ENCODE results near the gene ZEB2.

Gene ZEB2

DNA sequence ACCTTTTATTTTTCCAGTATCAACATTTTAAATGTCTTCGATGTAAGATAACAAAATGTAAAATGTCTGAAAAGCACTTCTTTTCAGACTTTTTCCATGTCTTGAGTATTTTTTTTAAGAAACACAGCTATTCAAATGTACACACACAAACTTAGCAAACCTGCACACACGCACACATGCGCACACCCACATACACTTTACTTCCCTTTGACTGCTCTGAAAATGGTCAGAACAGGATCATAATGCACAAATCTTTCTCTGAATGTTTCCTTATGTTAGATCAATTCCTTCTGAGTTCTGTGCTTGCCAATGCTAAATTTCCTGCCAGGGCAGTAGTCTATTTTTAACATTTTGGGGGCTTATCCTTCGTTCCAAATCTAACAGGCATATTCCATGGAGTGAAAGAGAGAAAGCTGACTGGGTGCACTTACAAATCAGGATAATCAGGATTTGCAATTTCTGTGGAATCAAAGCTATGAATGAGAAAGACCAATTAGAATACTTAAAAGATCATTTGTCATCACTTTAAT is 136.3 kb downstream of the ZEB2 start:
- peak overlapping the region; percentile 13; the same call in 1 of the 2 replicates for H3K27ac ChIP-seq (replicated peaks)
- peak in 1 of 2 experiments; percentile 31 for DNase-seq (ENCODE audit: low read depth in 1 of 2, low spot score in 1 of 2)

DNA sequence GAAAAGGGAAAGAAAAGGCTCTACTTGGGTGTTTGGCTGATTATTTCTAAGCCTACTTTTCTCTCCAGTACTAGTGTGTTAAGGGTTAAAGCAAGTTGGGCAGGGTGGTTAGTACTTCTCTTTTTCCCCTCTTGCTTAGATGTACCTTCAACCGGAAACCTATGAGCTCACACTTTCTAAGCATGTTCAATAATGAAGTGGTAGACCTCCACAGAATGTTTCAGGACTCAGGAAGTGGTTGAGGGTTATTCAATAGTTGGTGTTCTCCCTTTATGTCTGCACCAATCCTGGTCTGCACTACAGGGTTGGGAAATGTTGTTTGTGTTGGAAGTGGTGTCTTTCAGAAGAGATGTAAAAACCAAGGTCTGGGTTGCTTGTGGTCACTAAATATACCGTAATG is 137.1 kb downstream of the ZEB2 start:
- Histone ChIP-seq H3K4me3 (replicated peaks; ENCODE audit: insufficient read depth, low read length) (no peak overlapping the region), H3K27ac (replicated peaks) (peak overlapping the region; percentile 28; the same call in 1 of the 2 replicates), H3K27me3 (ENCODE audit: insufficient read depth, poor library complexity, severe bottlenecking) (no peaks in the 10 kb centered on the region)
- TF ChIP-seq, protein P1, sequence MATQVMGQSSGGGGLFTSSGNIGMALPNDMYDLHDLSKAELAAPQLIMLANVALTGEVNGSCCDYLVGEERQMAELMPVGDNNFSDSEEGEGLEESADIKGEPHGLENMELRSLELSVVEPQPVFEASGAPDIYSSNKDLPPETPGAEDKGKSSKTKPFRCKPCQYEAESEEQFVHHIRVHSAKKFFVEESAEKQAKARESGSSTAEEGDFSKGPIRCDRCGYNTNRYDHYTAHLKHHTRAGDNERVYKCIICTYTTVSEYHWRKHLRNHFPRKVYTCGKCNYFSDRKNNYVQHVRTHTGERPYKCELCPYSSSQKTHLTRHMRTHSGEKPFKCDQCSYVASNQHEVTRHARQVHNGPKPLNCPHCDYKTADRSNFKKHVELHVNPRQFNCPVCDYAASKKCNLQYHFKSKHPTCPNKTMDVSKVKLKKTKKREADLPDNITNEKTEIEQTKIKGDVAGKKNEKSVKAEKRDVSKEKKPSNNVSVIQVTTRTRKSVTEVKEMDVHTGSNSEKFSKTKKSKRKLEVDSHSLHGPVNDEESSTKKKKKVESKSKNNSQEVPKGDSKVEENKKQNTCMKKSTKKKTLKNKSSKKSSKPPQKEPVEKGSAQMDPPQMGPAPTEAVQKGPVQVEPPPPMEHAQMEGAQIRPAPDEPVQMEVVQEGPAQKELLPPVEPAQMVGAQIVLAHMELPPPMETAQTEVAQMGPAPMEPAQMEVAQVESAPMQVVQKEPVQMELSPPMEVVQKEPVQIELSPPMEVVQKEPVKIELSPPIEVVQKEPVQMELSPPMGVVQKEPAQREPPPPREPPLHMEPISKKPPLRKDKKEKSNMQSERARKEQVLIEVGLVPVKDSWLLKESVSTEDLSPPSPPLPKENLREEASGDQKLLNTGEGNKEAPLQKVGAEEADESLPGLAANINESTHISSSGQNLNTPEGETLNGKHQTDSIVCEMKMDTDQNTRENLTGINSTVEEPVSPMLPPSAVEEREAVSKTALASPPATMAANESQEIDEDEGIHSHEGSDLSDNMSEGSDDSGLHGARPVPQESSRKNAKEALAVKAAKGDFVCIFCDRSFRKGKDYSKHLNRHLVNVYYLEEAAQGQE (IDR thresholded peaks at IDR 0.05; ENCODE audit: insufficient replicate concordance, low read depth) = no peak
- TF ChIP-seq SPI1 (IDR thresholded peaks at IDR 0.05; ENCODE audit: borderline replicate concordance, low read depth) = peak; percentile 63; the same call in 1 of the 2 replicates
- TF ChIP-seq GABPA (IDR thresholded peaks at IDR 0.05; ENCODE audit: low read depth) = peak; percentile 39; the same call in 1 of the 2 replicates
- peak; percentile 91 for TF ChIP-seq POLR2AphosphoS5 (IDR thresholded peaks at IDR 0.05; ENCODE audit: low read depth)
- TF ChIP-seq, protein P2, sequence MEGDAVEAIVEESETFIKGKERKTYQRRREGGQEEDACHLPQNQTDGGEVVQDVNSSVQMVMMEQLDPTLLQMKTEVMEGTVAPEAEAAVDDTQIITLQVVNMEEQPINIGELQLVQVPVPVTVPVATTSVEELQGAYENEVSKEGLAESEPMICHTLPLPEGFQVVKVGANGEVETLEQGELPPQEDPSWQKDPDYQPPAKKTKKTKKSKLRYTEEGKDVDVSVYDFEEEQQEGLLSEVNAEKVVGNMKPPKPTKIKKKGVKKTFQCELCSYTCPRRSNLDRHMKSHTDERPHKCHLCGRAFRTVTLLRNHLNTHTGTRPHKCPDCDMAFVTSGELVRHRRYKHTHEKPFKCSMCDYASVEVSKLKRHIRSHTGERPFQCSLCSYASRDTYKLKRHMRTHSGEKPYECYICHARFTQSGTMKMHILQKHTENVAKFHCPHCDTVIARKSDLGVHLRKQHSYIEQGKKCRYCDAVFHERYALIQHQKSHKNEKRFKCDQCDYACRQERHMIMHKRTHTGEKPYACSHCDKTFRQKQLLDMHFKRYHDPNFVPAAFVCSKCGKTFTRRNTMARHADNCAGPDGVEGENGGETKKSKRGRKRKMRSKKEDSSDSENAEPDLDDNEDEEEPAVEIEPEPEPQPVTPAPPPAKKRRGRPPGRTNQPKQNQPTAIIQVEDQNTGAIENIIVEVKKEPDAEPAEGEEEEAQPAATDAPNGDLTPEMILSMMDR (IDR thresholded peaks at IDR 0.05; ENCODE audit: insufficient read depth, low read length) = no peak
- DNase-seq (ENCODE audit: low read depth in 1 of 2, low spot score in 1 of 2) = peak; percentile 67 to 93

More for the DNA sequence above, 136.3 kb downstream of the ZEB2 start:
- no peaks in the 10 kb centered on the region for H3K27me3 ChIP-seq (ENCODE audit: insufficient read depth, poor library complexity, severe bottlenecking)
- TF ChIP-seq POLR2AphosphoS5 (IDR thresholded peaks at IDR 0.05; ENCODE audit: low read depth) (no peak; the same call in 1 of the 2 replicates), SPI1 (IDR thresholded peaks at IDR 0.05; ENCODE audit: borderline replicate concordance, low read depth) (no peak)
- TF ChIP-seq, protein P2 (IDR thresholded peaks at IDR 0.05; ENCODE audit: insufficient read depth, low read length) = no peak
- no peak overlapping the region for H3K4me3 ChIP-seq (replicated peaks; ENCODE audit: insufficient read depth, low read length)

DNA sequence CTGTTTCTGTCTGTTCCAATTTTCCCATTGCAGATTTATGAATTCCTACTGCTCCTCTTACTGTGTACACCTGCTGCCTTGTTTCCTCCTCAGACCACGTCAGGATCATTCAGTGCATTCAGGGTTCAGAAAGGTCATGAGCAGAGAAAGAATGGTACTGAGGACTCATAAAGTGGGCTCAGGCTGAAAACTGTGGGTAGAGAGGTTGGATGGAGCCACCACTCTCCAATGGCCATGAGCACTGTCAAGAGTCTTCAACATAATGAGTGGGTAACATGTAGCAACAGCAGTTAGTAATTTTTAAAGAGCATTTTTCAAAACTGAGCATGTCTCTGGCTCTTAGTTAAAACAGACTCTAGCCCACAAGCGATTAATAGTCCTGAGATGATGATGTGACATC is 138.2 kb downstream of the ZEB2 start:
- TF ChIP-seq SPI1 (IDR thresholded peaks at IDR 0.05; ENCODE audit: borderline replicate concordance, low read depth) (no peak), GABPA (IDR thresholded peaks at IDR 0.05; ENCODE audit: low read depth) (no peak), POLR2AphosphoS5 (IDR thresholded peaks at IDR 0.05; ENCODE audit: low read depth) (no peak)
- TF ChIP-seq, protein P1 (IDR thresholded peaks at IDR 0.05; ENCODE audit: insufficient replicate concordance, low read depth) = no peak
- TF ChIP-seq, protein P2 (IDR thresholded peaks at IDR 0.05; ENCODE audit: insufficient read depth, low read length) = no peak
- Histone ChIP-seq H3K4me3 (replicated peaks; ENCODE audit: insufficient read depth, low read length) (no peak overlapping the region), H3K27ac (replicated peaks) (no peak overlapping the region), H3K27me3 (ENCODE audit: insufficient read depth, poor library complexity, severe bottlenecking) (no peaks in the 10 kb centered on the region)
- DNase-seq (ENCODE audit: low read depth in 1 of 2, low spot score in 1 of 2) = no peak

Measured in HL-60 (cell line).